ENCODE results near the gene ACCSL. TPM values are rescaled to one million over a fixed set of nuclear protein-coding genes. Genes with fewer than 3 reads are reported as not detected.

The ACCSL gene
- total RNA-seq, 2 donors from 2014 or later = not detected

- H3K9me3 ChIP-seq = no peaks in the 10 kb centered on the region
- H3K4me1 ChIP-seq (ENCODE audit: control insufficient read depth in 1 of 2, low read depth in 2 of 2) = no peaks in the 10 kb centered on the region
- no peaks in the 10 kb centered on the region for H3K36me3 ChIP-seq
- H3K27ac ChIP-seq = no peak overlapping the region
- no peaks in the 10 kb centered on the region for H3K27me3 ChIP-seq (replicated peaks; ENCODE audit: insufficient read depth)
- H3K4me3 ChIP-seq = no peak overlapping the region
- DNase-seq (ENCODE audit: low spot score) (no peak), ATAC-seq (ENCODE audit: insufficient number of reproducible peaks, low FRiP score, low read depth) (no peak)
- TF ChIP-seq CTCF (IDR thresholded peaks at IDR 0.05) = no peak
Measured at GRCh38 chr11:44085330-44085729, 37.5 kb downstream of the ACCSL start.

- no peaks in the 10 kb centered on the region for H3K36me3 ChIP-seq
- DNase-seq (ENCODE audit: low spot score) (no peak), ATAC-seq (ENCODE audit: insufficient number of reproducible peaks, low FRiP score, low read depth) (no peak)
- TF ChIP-seq CTCF (IDR thresholded peaks at IDR 0.05) = no peak
- no peak overlapping the region for H3K4me3 ChIP-seq
- no peaks in the 10 kb centered on the region for H3K4me1 ChIP-seq (ENCODE audit: control insufficient read depth in 1 of 2, low read depth in 2 of 2)
- no peaks in the 10 kb centered on the region for H3K9me3 ChIP-seq
- H3K27me3 ChIP-seq (replicated peaks; ENCODE audit: insufficient read depth) = no peaks in the 10 kb centered on the region
- no peak overlapping the region for H3K27ac ChIP-seq
Measured at GRCh38 chr11:44088377-44088776, 40.6 kb downstream of the ACCSL start.

- Histone ChIP-seq H3K4me3 (no peak overlapping the region), H3K27ac (no peak overlapping the region), H3K9me3 (no peaks in the 10 kb centered on the region), H3K27me3 (replicated peaks; ENCODE audit: insufficient read depth) (no peaks in the 10 kb centered on the region), H3K4me1 (ENCODE audit: control insufficient read depth in 1 of 2, low read depth in 2 of 2) (no peaks in the 10 kb centered on the region), H3K36me3 (no peaks in the 10 kb centered on the region)
- DNase-seq (ENCODE audit: low spot score) = no peak
- ATAC-seq (ENCODE audit: insufficient number of reproducible peaks, low FRiP score, low read depth) = no peak
- TF ChIP-seq CTCF (IDR thresholded peaks at IDR 0.05) = no peak
Measured at GRCh38 chr11:44088871-44089270, 41.1 kb downstream of the ACCSL start.

- DNase-seq (ENCODE audit: low spot score) (no peak), ATAC-seq (ENCODE audit: insufficient number of reproducible peaks, low FRiP score, low read depth) (no peak)
- Histone ChIP-seq H3K27ac (no peak overlapping the region), H3K4me3 (no peak overlapping the region), H3K27me3 (replicated peaks; ENCODE audit: insufficient read depth) (no peaks in the 10 kb centered on the region), H3K36me3 (no peaks in the 10 kb centered on the region), H3K9me3 (no peaks in the 10 kb centered on the region), H3K4me1 (ENCODE audit: control insufficient read depth in 1 of 2, low read depth in 2 of 2) (peaks cover 4 to 7% of the 10 kb centered on the region in 2 donors)
- no peak for TF ChIP-seq CTCF (IDR thresholded peaks at IDR 0.05)
Measured at GRCh38 chr11:44090539-44090938, 42.8 kb downstream of the ACCSL start.

DNA sequence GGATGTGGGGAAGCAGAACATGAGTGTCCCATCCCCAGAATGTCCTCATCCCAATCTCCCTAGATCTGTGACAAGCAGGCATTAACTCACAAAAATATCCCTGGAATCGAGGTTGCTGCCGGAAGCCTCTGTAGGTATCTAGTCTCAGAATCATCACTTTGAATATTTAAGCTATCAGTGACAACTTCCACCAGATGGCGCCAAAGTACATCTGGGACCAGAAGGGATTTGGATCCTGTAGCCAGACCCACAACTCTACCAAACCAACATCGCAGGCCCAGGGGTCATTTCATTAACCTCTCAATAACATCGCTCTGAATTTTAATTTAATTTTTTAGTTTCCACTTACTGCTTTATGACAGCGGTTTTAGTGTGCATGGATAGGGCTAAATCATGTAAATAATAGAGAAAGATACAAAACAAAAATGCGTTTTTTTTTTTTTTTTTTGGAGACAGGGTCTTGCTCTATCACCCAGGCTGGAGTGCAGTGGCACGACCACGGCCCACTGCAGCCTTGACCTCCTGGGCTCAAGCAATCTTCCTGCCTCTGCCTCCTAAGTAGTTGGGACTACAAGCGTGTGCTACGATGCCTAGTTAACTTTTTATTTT lies 46.6 kb downstream of the ACCSL start:
- no peak overlapping the region for H3K27ac ChIP-seq
- H3K27me3 ChIP-seq (replicated peaks; ENCODE audit: insufficient read depth) = no peaks in the 10 kb centered on the region
- H3K4me1 ChIP-seq (ENCODE audit: control insufficient read depth in 1 of 2, low read depth in 2 of 2) = peaks cover 10 to 19% of the 10 kb centered on the region in 2 donors
- no peak for ATAC-seq (ENCODE audit: insufficient number of reproducible peaks, low FRiP score, low read depth)
- H3K36me3 ChIP-seq = no peaks in the 10 kb centered on the region
- no peaks in the 10 kb centered on the region for H3K9me3 ChIP-seq
- TF ChIP-seq CTCF (IDR thresholded peaks at IDR 0.05) = peak; percentile 67
- peak; percentile 52 for DNase-seq (ENCODE audit: low spot score)
- H3K4me3 ChIP-seq = no peak overlapping the region
